Activated naive CD4-positive, alpha-beta T cell (primary cell): ENCODE measurements around the gene DPH6.
"Not testable (repeated sequence)": the region's sequence is repeated elsewhere in the genome, so short reads cannot be mapped to it uniquely, and the experiment has no call there.

Experiments used
- DNase-seq, 4 experiments: peaks; one replicate each; lab custom pipeline; 2025; lab: John Stamatoyannopoulos, UW

DPH6 gene

DNA sequence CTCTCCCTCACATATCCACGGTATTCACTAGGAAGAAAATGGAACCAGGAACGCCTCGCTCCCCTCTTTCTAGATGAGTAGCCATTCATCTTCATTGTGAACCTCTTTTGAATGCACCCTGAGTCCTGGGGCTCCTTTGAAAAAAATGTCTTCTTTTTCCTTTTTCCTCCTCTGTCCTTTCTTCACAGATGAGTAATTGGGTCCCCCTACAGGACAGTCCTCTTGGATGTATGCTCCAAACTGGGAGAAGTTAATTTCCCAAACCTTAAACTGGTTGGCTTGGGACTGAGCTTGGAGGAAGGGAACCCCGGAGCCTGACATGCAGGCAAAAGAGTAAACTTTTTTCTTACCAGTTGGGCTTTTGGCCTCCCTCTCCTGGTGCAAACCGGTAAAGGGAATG is 108.8 kb downstream of the DPH6 start:
- no peak for DNase-seq

DNA sequence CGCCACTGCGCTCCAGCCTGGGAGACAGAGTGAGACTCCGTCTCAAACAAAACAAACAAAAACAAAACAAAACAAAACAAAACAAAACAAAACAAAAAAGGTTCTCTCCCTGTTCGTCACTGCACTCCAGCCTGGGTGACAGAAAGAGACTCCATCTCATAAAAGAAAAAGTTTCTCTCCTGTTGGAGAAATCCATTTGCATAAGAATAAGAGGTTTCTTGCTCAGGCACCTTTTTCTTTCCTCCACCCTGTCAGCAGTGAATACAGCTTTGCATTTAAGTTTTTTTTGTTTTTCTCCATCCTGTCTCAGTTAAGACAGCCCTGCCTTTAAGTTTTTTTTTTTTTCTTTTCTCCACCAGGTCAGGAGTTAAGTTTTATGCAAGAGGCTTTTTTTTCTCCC is 109.5 kb downstream of the DPH6 start:
- DNase-seq, result no peak

DNA sequence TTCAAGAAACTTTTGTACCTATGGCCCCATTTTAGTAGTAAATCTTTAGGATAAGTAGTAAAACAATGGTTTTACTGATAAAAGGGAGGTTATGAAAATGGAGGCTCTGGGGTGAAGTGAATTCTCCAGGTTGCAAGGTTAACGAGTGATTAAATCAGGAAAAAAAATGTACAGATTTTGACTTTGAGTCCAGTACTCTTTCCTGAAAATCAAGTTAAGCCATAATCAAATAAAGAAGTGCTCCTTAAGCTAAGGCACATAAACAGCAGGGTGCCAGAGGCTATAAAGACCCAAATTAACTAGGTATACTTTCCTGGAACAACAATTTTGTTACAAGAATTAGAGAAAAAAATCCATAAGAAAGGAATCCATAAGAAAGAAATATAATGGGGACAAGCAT is 114.7 kb downstream of the DPH6 start:
- no peak for DNase-seq

DNA sequence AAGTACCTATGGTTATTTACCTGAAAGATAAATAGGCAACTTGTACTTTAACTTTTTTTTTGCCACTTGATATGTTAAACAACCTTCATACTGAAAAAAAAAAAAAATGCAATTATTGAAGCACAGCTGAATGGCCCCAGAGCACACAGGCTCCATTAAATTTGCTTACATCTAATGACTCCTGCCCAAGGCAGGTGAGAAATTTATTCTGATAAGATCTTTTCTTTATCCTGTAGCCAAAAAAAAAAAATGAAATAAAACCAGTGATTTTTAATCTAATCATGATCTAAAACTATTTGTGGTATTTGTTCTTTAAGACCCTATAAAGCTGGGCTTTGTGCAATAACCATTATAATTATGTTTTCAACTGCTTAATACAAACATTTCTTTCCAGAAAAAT is 115.7 kb downstream of the DPH6 start:
- DNase-seq, result no peak

DNA sequence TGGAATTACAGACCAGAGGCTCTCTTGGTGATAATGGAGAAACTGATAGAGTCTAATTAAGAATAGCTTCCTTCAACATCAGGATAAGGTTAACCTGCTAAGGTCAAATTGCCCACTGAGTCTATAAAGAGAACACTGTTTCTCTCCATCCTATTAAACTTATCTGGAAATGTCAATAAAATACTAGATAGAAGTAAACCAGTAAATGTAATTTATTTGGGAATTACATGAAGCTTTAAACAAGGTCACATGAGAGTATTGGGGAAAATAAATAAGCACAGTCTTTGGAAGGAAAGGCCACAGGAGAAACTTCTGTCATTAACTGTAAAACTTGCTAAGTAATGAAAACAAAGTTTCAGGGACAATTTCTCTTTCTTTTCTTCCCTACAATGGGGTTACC is 118.5 kb downstream of the DPH6 start:
- DNase-seq, result no peak

DNA sequence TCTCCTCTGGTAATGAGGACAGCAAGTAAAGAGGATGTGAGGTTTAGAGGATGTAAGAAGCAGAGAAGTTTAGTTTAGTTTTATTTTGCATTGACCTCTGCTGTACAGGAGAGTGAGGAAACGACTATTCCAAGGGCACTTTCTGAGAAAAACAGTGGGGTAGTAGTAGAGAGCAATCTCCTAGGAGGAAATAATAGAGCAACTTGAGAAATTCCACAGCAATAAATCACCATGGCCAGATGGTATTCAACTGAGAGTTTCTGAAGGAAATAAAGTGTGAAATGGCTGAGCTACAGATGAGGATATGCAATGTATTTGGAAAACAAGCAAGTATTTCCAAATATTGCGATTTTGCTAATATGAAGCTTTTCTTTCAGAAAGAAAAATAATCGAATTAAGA is 118.9 kb downstream of the DPH6 start:
- DNase-seq, result no peak

DNA sequence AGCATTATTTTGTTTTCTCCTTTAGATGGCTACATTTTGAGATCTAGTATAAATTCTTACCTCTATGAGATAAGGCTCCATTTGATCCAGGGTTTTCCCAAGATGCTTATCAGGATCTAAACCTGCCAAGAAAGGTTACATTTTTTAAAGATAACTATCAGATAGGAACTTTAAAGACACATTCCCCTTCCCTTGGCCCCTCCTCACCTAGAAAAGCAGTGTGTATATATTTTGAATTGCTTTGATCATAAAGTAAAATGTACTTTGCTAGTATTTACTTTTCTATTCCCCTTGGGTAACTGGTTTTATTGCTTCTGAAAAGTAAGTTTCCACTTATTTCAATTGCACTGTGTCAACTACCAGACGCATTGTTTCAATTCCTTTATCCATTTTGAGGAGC is 135.2 kb downstream of the DPH6 start:
- no peak for DNase-seq

DNA sequence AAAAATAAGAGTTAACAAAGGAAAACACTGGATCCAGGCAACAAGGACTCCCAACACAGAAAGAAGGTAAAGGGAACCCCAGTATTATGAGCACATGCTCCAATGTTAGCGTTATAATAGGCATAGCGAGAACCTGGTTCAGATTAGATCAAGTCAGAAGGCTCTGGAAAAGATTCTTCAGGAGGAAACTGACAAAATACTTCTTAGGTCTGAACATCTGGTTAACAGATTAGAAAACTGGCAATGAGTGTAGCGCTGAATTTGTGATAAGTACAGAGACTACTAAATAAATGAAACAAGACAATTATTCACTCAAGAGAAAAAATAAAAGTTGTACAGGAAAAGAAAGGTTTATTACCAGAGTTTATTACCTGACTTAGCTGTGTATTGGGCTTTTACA is 146.1 kb downstream of the DPH6 start:
- no peak for DNase-seq

DNA sequence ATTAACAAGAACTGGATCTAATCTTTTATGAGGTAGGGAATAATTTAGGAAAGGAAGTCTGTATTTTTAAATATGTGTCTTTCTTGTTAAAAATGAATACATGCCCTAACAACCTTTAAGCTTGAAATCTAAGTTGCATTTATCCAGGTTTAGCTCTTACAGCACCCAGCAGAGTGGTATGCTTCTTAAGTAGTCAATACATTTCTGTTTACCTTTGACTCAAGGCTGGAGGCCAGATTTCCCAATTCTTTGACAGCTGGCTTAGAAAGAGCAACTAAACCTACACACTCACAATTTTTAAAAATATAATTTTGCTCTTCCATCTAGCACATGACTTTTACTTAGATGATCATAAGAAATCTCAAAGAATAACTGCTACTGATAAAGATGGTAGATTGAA is 148.9 kb downstream of the DPH6 start:
- DNase-seq, result no peak

DNA sequence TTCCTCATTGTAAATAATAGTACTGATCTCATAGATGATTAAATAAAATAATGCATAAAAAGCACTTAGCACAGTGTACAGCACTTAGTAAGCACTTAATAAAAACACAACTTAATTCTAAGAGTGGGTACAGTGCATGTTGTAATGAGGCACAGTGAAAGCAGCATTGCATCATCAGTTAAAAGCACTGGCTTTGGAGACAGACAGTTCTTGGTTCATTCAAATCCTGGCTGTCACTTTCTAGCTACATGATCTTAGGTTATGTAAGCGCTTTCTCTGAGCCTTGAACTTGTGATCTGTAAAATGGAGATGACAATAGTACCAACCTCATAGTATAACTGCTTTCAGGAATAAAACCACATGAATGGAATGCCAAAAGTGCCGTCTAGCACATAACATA is 151.5 kb downstream of the DPH6 start:
- DNase-seq, result no peak

DNA sequence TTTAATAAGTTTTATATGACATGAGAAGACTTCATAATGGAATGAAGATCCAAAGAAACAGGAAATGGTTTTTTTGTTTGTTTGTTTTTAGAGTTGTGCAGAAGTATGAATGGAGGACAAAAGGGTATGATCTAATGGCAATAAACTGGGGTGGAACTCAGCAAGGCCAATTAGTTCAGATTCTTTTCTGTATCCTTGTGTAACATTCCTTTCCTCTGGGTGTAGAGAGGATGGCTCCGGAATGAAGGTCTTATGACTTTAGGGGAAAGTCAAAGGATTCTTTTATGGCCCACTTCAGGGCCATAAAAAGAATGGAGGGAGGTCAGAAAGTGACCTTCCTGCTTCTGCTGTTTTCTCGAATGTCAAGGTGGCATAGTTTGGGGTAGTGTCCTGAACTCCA is 152.6 kb downstream of the DPH6 start:
- DNase-seq, result no peak

DNA sequence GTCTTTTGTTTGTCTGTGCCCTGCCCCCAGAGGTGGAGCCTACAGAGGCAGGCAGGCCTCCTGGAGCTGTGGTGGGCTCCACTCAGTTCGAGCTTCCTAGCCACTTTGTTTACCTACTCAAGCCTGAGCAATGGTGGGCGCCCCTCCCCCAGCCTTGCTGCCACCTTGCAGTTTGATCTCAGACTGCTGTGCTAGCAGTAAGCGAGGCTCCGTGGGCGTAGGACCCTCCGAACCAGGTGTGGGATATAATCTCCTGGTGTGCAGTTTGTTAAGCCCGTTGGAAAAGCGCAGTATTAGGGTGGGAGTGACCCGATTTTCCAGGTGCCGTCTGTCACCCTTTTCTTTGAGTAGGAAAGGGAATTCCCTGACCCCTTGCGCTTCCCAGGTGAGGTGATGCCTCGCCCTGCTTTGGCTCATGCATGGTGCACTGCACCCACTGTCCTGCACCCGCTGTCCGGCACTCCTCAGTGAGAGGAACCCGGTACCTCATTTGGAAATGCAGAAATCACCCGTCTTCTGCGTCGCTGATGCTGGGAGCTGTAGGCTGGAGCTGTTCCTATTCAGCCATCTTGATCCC is 154.5 kb downstream of the DPH6 start:
- DNase-seq, result not testable (repeated sequence)

DNA sequence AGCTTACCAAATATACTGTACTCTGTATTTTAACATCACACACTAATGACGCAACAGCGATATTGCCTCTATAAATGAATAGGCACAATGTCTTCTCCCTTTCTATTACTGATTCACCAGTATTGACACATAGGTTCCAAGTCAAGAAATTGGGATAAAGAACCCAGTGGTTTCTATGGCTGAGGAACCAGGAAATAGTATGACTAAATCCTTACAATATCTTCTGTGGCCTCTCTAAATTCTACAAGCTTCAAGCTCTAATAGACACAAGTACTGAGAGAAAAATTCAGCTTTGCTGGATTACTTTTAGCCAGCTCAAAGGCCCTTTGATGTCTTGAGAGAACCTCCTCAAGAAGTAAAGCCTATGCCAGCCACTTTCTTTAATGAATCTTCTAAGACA is 162.5 kb downstream of the DPH6 start:
- DNase-seq, result no peak

DNA sequence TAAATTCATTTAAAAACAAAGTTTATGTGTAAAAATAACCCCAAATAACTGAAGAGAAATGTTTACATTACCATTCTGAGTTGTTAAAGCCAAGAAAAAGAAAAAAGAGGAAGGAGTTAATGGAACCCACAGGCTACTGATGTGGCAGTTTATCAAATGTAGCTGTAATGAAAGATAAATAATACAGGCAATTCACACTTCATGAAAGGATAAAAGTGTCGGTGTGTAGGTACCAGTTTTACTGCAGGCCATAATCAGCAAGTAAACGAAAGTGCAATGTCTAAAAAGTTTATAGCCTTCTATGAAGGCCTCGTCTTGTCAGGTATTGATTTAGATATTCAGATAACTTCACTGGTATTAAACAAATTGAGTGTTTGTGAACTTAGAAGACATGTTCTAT is 164.6 kb downstream of the DPH6 start:
- no peak for DNase-seq

DNA sequence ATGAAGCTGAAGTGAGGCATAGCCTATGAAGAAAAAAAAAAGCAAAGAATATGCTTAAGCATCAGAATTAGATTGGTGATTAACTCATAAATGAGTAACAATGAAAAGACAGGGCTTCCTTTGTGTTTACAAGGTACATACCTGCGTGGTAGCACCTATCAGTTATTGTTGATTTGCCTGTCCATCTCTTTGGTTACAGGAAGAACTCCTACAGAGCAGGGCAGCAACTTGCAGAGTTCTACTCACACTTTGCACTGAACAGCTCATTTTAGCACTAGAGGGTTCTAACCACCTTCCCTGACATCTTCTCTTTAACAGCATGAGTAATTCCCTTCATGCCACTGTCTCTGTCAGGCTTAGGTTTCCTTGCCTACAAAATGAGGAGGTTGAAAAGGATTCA is 166.0 kb downstream of the DPH6 start:
- DNase-seq, result no peak

DNA sequence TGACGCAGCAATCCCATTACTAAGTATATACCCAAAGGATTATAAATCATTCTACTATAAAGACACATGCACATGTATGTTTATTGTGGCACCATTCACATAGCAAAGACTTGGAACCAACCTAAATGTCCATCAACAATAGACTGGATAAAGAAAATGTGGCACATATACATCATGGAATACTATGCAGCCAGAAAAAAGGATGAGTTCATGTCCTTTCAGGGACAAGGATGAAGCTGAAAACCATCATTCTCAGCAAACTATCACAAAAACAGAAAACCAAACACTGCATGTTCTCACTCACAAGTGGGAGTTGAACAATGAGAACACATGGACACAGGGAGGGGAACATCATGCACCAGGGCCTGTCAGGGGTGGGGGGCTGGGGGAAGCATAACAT is 167.5 kb downstream of the DPH6 start:
- DNase-seq, result not testable (repeated sequence)

DNA sequence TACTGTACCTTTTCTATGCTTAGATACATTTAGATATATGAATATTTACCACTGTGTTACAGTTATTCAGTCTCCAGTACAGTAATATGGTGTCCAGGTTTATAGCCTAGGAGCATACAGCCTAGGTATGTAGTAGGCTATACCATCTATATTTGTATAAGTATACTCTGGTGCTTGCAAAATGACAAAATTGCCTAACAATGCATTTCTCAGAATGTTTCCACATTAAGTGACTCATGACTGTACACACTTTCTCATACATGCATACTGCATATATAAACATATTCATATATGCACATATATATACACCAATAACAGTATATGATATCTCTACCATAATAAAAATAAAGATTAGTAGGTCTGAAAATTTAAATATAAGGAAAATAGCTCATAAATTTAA is 169.3 kb downstream of the DPH6 start:
- DNase-seq, result no peak

DNA sequence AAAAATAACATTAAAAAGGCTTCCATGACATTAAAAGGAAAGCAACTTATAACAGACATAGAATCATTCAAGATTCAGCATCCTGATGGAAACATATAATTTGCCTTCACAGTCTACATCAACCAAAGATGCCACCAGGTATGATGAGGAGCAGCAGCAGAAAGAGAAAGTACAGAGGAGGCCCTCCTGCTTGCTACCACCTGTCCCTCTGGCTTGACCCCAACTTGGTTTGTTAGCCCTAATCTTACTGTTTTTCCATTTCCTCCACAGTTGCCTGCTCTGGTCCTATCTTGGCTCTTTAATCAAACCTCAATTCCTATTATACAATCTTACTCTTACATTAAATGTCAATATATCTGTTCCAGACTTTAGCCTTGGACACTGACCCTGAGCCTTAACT is 171.3 kb downstream of the DPH6 start:
- no peak for DNase-seq

DNA sequence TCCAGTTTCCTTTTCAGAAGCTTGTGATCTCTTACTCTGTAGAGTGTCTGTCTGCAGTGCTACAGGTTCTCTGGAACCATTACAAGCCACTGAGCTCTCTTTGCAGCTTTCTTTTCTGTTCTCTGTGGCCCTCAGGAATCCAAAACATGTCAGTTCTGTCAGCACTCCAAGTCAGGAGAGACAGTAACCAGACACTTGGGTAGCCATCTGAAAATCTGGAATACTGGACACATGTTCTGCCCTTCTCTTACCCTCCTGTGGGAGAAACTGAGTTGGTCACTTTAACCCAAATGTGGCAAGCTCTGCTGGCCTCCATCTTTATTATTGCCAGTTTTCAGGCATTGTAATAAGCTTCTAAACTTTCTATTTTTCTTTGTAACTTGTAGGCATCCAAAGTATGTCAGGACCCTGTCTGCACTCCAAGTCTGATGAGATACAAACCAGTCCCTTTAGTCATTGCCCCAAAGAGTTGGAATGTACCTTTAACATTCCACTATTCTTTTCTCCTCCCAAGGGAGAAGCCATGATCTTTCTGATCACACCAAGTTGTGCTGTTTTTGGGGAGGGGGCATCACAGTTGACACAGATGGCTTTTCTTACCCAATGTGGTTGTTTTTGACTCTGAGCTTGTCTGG is 183.7 kb downstream of the DPH6 start:
- no peak for DNase-seq

DNA sequence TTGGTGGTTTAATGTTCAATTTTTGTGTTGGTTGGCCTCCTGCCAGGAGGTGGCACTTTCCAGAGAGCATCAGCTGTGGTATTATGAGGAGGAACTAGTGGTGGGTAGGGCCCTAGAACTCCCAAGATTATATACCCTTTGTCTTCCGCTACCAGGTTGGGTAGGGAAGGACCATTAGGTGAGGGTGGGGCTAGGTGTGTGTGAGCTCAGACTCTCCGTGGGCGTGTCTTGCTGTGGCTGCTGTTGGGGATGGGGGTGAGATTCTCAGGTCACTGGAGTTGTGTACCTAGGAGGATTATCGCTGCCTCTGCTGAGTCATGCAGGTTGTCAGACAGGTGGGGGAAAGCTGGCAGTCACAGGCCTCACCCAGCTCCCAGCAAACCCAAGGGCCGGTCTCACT is 187.1 kb downstream of the DPH6 start:
- no peak for DNase-seq

DNA sequence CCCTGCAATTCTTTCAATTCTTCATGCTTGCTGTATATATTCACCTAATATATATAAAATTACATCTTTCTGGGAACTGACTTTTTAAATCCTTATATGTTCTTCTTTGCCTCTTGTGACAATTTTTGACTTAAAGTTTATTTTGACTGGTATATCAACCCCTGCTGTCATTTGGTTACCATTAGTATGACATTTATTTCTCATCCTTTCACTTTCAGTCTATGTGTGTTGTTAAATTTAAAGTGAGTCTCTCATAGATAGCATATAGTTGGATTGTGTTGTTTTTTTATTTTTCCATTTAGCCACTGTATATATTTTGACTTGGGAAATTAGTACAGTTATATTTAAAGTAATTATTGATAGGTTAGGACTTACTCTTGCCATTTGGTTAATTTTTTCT is 194.9 kb downstream of the DPH6 start:
- DNase-seq, result no peak

DNA sequence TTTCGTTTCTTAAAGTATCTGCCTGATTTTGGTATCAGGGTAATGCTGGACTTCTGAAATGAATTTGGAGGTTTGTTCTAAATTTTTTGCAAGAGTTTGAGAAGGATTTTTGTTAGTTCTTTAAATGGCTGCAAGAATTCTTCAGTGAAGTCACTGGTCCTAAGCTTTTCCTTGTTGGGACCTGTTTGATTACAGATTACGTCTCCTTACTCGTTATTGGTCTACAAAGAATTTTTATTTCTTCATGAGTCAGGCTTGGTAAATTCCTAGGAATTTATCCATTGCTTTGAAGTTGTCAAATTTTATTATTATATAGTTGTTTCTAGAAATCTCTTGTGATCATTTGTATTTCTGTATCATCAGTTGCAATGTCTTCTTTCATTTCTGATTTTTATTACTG is 196.0 kb downstream of the DPH6 start:
- no peak for DNase-seq

DNA sequence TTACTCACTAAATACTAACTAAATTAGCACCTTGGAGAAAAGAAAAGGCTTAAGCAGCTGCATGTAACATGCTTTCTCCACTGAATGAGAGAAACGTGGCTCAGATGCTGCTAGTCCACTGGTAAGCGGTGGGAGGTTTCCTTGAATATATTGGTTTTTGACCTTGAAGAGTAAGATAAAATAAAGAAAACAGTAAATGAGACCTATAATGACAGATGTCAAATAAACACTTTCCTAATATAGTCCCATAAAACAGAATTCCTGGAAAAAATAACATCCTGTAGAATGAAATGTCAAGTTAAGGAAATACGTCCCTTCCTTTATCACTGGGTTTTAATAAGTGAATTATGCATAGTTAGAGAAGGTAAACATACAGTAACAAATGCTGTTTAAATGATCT is 215.0 kb downstream of the DPH6 start:
- DNase-seq, result no peak

DNA sequence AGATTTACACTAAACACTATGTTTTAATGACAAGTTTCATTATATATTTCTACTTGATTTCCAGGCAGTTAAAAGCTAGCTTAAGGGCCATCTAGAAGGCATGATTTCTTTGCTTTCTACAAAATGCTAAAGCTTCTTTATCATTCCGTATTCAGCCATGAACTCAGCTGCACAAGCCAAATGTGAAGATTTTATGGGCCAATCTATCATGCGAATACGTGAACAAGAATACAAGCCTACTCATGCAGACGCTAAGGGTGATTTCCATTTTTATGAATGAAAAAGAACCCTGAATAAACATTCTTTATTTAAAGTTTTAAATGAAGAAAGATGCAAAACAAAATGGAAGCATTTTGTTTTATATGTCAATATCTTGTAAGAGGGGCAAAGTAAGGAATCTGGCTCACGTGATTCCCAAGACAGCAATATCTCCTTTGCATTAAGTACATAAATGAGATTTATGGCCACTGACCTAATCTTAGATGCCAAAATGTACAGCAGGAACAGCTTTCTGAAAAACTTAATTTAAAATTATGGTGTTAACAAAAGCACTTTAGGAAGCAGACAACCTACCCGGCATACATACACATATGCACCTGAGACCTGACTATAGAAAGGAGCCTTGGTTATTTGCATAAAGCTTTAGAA is 215.8 kb downstream of the DPH6 start:
- DNase-seq, result no peak
